Bone marrow (tissue), 2 donors: ENCODE results near the gene NOX1.

ENCODE experiments used
- DNase-seq, 2 donors: peaks; one replicate each; lab custom pipeline; 2025; lab: John Stamatoyannopoulos, UW

NOX1 gene

DNA sequence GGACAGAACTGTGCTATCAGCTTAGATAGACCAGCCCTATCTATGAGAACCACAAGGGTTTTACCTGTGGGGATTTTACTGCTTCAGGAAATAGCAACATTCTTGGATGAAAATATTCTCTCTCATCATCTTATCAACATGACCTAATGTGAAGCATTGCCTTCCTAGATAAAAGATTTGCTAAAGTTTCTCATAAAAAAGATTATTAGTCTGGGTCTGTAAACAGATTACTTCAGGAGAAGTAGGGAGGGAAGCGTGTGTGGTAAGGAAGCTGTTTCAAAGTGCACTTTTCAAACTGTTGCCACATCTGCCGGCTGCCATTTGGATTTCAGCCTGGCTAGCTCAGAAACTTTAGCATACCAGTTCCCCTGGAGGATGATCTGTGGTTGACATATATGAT is at the start of gene NOX1:
TSS of gene NOX1 (minus strand) at position 35 of the 400 bp plus-strand sequence. CDS start 220 bp downstream, outside the sequence.
- DNase-seq = no peak

DNA sequence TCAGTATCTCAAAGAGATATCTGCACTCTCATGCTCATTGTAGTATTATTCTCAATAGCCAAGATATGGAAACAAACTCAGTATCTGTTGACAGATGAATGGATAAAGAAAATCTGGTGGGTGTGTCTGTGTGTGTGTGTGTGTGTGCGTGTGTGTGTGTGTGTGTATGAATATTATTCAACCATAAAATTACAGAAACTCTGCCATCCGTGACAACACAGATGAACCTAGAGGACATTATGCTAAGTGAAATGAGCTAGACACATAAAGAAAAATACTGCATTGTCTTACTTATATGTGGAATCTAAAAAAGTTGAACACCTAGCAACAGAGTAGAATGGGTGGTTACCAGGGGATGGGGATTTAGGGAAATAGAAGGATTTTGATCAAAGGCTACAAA is 41.4 kb upstream of the NOX1 start:
- DNase-seq = no peak

DNA sequence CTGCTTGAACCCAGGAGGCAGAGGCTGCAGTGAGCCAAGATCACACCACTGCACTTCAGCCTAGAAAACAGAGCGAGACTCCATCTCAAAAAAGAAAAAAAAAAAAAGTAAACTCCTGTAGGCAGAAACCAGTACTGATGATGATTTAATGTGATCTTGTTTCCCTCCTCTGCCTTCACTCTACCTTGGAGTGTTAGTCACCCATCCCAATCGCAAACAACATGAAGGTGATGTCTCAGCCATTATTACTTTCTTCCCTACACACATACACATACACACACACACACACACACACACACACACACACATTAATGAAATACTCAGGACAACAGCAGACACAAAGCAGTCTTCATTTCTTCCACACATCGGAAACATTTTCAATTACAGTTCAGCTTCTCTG is 39.0 kb upstream of the NOX1 start:
- no peak for DNase-seq

DNA sequence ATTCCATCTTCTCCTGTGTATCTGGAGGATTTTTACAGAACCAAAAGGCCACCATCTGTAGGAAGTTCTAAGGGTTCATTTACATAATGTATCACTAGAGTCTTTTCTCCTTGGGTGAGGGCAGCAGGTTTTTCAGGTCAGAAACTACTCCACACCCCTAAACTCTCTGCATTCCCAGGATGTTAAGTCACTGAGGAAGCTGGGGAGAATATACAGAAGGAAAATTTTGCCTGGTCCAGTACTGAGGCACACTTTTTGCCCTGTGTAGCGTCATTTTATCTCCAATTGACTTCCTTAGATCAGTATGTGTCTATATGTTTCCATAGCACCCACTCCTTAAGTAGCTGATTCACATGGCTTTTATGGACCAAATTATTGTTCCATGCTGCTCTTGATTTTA is 37.6 kb upstream of the NOX1 start:
- no peak for DNase-seq

DNA sequence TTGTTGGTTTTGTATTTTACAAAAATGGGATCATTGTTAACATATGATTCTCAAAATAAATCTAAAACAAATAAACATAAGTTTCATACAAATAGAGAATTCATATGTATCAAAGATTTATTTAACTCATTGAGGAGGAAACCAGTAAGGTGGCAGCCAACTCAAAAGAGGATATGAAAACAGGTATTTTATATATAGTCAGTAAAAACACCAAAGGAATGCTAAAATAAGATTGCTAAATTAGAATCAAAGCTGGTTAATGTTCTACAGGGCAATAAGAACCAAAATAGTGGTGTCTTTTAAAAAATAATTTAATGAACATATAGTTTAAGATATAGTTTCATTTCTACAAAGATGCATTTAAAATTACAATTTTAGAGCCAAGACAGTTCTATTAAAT is 31.5 kb upstream of the NOX1 start:
- DNase-seq = no peak

DNA sequence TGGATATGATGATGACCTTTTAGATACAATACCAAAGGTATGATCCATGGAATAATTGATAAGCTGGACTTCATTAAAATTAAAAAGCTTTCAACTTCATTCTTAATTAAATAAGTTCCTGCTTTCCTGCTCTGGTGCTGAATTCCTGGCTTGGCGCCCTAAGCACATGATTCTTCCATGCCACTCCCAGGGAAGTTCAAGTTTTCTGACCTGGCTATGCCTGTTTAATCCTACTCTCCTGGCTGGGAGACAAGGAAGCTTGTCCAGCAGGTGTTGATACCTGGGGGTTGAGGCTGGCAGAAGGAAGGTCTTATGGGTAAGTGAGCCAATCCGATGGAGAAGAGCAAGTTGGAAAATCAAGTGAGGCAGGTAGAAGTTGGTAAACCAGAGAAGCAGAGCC is 30.3 kb upstream of the NOX1 start:
- DNase-seq = no peak

DNA sequence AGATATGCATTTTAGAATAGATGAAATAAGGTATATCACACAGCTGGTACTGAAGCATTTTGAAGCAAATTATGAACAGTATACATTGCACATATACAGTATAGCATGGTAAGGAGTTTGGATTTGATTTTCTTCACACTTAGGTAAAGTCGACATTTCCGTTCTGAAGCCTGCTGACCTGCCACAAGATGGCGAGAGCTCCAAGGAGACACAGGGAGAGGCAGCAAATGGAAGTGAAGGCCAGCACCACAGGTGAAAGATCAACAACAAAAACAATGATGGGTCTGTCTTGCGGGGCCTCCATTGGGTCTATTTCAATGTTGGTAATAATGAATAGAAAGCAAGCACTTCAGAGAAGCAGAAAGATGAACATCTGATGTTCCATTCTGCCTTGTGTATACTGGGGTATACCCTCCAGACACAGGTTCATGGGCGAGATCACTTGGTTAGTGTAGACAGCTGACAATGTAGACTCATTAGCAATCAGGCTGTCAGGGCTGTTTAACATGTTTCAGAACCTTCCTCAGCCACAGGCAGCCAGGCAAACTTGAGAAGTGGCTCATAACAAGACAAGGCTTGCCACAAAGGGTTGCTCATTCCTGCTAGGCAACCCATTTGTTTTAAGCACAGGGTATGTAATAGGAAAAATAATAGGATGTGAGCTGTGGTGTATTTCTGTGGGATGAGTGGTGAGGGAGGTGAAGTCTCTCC is 21.4 kb upstream of the NOX1 start:
- no peak for DNase-seq

DNA sequence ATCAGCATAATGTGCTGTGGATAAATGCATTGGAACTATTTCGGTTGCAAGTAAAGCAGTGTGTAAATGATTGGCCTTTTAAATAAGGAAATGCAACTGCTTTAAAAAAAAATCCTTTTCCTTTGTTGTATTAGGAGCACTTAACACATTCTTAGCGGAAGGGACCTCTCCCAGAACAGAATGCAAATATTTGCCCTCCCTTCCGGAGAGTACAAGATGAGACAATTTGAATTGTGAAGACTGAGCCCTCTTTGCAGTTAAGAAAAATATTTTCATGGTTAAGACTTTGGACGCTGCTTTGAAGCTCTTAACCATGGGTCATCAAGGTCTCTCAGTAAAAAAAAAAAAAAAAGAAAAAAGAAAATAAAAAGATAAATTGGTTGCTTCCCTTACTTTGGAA is 9.5 kb upstream of the NOX1 start:
- DNase-seq = no peak

DNA sequence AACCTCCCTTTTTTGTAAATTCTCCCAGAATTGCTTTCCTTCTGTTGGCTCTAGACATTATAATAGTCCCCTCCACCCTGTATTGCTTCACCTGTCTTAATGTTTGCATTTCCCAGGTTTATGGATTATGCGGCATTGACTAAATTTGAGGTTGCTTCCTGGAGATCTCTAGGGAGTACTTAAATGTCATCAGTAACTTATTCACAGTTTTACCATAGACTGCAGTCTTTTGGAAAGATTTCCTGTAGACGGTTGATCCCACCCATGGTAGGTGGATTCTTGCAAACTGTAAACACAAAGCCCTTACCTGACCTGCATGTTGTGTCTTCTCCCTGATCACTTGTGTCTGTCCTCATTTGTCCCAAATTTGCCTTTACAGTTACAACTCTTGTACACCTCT is 6.2 kb upstream of the NOX1 start:
- DNase-seq = no peak

DNA sequence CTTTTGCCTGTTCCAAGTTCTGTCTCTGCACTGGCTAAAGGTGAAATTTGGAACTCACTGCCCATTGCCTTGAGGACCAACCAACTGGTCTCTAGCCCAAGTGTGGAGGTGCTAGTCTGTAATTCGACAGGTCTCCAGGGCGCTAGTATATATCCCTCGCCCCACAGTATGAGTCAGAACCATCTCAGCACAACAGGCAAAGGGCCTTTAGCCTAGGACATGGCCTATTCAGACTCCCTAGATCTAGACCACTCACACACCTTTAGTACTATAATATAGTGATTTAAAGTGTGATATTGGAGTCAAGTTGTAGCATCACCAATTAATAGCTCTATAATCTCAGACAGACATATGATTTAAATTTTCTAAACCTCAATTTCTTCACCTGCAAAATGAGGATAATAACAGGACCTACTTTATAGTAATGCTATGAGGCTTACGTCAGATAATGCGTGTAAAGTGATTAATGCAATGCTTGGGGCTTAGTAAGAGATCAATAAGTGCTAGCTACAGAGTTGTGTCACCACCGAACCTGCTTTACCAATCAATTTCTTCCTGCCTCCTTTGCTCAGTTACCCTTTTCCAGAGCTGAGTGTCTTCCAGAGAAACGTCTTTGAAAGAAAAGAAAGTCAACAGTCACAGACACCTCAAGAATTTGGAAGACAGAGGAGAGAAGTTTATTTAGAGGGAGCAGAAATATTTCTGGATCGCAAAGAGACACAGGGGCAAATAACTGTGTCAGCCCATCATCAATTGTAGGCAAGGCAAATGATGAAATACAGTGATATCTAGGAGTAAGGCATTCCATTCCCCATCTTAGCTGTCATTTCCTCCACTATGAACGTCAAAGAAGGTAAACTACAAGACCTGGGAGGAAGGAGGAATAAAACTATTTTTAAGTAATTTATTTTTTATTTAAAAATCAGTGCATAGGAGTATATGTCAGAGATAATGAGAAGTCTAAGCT is 2.3 kb downstream of the NOX1 start:
- no peak for DNase-seq

DNA sequence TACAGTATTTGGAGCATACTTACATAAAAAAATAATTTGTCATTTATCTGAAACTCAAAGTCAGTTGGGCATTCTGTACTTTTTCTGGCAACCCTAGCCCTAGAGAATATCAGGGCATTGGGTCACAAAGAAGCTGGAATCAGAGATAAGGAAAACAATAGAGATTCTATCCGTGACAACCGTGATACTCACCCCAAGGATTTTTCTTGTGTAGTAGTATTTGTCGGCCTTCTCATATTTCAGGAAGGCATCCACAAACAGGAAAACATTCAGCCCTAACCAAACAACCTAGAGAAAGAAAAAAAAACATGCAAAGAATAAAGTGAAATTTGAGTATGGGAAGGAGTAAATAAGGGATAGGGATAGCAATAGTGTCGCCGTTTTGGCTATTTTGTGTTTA is 3.6 kb downstream of the NOX1 start:
- DNase-seq = no peak

DNA sequence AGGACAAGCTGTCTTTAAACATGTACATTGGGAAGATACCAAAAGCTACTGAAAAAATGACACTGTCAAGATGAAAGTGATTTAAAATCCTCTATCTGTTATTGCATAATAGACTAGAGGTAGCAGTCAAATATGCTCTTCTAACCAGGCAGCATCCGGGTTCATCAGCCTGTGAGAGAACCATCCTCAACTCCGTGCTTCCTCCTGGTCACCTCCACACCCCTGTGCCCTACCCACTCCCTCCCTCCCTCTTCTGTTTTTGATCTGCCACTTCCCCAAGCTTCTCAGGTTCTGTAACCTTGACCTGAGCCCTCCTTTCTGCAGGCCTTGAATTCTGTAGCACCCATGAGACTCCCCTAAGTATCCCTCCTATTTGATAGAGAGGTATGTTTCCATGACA is 5.9 kb downstream of the NOX1 start:
- no peak for DNase-seq

DNA sequence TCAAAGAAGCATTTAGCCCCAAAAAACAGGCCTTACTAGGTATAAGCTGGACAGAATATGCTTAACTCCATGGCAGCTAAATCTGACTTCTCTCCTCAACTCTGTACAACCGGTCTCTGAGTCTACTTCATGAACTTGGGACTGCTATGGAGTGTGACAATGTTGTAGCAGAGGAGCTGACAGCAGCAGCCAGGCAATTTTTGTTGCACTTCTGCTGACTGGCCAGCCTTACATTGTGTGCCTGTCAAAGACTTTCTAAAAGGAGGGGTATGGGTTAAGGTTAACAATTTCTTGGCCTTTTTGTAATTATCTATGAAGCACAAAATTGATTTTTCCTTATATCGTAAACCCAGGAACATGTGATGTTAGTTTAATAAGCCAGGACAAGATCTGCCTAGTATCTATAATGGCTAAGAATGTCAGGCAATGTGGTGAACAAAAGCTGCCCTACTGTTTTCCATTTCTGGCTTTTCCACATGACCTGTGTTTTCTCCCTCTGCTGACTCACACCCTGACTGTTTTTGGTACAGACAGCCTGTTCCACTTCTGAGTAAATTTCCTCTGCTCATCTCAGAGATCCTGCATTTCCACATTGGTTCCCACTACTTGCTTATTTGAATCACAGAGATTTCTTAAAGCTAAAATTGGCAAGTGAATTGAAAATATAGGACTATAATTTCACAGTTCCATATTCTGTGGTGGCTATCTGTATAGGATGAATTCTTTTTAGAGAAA is 9.3 kb downstream of the NOX1 start:
- no peak for DNase-seq

DNA sequence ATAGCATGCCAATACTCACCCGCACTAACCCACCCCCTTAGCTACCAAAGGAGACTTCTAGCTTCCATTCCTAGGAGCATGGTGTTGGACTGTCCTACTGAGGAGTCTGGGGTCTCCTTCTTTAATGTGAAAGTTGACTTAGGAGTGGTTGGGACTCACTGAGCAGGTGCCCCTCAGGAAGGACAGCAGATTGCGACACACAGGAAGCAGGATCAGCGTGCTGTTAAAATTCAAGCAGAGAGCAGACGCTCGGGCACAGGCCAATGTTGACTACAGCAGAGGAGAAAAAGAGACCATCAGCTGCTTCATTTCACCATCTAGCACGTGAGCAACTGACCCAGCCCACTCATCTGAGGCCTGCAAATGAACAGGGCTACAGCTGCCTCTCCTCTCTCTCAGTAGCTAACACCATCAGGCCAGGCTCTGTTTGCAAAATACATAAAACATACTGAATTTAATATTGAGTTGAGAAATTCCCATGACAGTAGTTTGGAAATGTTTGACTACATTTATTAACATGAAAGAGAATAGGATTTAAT is 10.8 kb downstream of the NOX1 start:
- no peak for DNase-seq

DNA sequence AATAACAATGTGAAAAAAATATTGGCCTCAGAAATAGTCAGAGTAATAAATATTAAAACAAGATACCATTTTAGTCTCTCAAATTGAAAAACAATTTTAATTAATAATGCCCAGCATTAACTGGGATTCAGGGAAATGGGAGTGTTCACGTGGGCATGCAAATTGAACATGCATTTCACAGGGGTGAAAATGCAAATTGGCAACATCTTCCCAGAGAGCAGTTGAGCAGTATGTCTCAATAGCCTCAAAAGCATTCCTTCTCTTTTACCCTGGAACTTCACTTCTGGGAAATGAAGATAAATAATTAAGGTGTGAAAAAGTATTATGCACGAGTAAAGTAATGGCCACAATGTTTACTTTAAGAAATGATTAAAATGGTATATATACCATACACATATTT is 21.3 kb downstream of the NOX1 start:
- no peak for DNase-seq

DNA sequence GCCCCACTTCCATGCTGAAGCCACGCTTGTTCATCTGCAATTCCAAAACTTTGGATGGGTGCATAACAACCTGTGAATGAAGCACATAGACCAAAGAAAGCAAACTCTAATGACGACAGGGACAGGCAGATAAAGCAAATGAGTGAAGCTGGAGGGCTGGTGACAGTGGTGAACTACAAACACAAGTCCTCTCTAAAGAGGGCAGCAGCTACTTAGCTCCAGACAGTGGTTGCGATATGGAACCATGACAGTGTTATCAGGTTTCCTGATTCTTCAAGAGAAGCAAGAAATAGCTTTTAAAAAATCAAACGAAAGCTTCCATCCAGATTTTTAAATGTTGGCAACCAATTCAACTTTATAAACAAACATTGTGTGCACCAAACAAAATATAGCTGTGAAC is 23.8 kb downstream of the NOX1 start:
- no peak for DNase-seq

DNA sequence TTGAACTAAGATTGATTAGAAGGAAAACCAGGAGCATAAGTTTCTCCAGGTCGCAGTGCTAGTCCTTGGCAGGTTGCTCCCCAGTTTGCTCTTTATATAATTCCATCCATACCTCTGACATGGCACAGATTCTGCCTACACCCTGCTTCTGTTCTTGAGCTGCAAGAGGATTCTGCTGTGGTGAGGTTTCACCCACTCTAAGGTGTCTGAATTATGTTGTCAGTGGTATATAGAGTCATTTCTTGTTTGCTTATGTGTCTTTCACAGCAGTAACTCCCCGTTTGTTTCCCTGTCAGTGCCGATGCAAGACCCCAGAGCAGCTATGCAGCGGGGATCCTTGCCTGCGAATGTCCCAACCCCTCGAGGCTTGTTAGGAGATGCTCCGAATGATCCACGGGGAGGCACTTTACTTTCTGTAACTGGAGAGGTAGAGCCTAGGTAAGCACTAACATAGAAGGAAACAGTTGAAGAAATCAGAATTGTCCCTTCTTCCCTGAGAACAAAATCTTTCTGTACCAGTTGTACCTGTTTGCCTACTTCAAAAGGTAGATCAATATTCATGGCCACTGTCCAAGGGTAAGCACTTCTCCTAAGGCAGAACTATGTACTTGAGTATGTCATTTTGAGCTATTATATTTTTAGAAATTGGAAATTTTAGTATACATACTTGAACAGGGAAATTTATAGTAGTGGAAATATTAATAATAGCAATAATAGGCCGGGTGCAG is 42.8 kb downstream of the NOX1 start:
- no peak for DNase-seq

DNA sequence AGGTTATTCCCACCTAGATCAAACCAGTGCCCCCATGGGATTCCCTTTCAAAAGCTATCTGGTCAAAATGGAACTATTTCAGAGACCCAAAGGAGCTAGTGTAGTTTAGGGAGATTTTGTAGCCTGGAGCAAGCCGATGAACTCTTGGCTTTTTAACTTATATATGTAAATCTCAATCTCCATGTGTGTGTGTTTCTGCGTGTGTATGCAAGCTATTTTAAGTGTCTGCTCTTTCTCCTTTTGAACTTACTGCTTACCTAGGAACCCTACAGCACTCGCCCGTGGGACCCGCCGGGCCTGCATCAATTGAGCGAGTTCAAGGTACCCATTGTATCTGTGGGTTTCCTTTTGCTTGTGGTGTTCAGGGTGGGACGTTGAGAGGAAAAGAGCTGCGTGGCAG is 43.6 kb downstream of the NOX1 start:
- DNase-seq = no peak

DNA sequence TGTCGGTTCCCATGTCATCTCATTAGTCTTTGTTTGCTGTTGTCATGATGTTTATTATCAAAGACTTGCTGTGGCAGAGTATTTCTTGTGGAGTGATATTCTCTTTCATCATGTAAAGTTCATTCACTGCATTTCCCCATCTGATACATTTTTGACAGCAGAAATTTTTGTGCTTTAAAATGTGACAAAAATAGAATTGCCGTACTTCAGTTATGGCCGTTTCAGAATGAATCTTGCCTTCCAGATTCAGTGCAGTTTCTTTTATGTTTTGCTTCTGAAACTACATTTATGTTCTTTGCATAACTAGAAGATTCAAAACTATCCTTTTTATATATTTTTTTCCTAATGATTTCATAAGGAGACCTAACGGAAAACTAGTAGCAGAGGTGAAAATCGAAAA is 44.0 kb downstream of the NOX1 start:
- DNase-seq = no peak

DNA sequence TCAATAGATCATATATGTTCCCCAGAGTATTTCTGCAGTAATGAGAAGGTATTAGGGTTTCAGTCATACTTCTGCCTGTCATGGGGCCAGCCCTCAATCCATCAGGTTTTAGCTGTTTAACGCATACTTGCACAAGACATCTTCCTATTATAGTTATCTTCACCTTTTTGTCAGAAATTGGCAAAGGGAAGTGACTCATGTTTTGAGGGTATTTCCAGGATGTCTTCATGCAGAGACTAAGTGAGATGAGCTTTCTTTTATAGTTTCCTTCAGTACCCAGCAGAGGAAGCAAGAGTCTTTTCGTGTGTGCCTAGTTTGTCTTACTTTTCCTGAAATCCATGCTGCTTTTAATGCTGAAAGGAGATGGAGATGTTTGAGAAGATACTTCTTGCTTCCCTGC is 44.4 kb downstream of the NOX1 start:
- DNase-seq = no peak

DNA sequence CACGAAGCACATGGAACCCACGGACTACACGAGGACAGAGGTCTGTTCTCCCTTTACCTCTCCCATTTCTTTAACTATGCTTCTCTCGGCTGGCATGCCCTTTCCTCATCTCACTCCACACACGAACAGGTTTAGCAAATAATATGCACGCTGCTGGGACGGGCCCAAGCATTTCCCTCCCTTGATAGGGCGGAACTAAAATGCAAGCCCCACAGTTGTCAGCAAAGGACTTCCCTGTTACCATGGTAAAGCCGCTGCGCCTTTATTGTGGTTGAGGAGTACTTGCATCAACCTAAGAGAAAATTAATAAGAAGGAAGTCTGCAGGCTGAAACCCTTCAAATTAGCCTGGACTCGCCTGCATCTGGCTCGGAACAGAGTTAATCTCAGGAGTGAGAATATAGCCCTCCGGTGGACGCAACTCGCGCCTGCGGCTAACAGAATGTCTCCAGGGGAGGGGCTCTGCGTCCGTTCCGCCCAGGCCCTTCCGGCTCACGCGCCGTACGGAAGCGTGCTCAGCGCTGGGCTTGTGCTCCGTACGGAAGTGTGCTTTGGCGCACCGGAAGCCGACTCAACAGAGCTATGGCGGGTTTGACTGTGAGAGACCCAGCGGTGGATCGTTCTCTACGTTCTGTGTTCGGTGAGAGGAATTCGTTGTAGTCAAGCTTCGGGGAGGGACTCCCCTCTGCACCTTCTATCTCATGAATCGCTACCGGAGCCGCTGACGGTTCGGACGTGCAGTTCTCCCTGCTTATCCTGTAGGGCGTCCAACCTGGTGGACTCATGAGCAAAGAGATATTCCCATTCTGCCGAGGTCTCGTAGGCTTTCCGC is 54.1 kb downstream of the NOX1 start, which contains the start of gene CSTF2:
TSS of gene CSTF2 (plus strand) at position 555 of the 830 bp plus-strand sequence. CDS start at position 581, 26 bp downstream.
- peak; percentile 33 to 50 for DNase-seq
